CD8-positive, alpha-beta memory T cell (primary cell): ENCODE results near the gene COPS6. TPM values are rescaled to one million over a fixed set of nuclear protein-coding genes. Genes with fewer than 3 reads are reported as not detected.
A peak's percentile ranks its signal among the peaks of the same experiment; 100 is the strongest.

Experiments
- CTCF ChIA-PET: fragments of 350-600 bp; sonication (Branson Sonifier 250); formaldehyde crosslinking; loops from one replicate; lab custom pipeline; 2021; ENCODE audit warnings: antibody characterized with exemption; lab: Charles Lee
- POLR2A ChIA-PET: fragments of 350-600 bp; sonication (Branson Sonifier 250); formaldehyde crosslinking; loops from one replicate; lab custom pipeline; 2021; ENCODE audit warnings: antibody characterized with exemption; lab: Charles Lee
- DNase-seq, 5 donors: peaks; one replicate each; pipeline versions ENCODE4 v3.0.0 to v3.0.0-alpha.2; 2020 to 2022; ENCODE audit warnings: mixed read lengths in 1 of 5
- H3K27ac ChIP-seq: one replicate; pipeline ENCODE4 v1.7.0; 2013; ENCODE audit warnings: low read depth, mild to moderate bottlenecking, low read length, moderate library complexity
- H3K27me3 ChIP-seq: 2 replicates; pipeline ENCODE4 v1.7.0; 2013; ENCODE audit warnings: low read length, mild to moderate bottlenecking; ENCODE audit not compliant: insufficient read depth, poor library complexity, severe bottlenecking
- H3K36me3 ChIP-seq: 2 replicates; pipeline ENCODE4 v1.7.0; 2013; ENCODE audit warnings: mild to moderate bottlenecking, low read length, moderate library complexity; ENCODE audit not compliant: insufficient read depth
- H3K4me1 ChIP-seq: 2 replicates; pipeline ENCODE4 v1.7.0; 2013; ENCODE audit warnings: mild to moderate bottlenecking, low read length, moderate library complexity; ENCODE audit not compliant: insufficient read depth
- H3K4me3 ChIP-seq: 2 replicates; pipeline ENCODE4 v1.7.0; 2013; ENCODE audit warnings: mild to moderate bottlenecking, low read length
- H3K9me3 ChIP-seq: 2 replicates; pipeline ENCODE4 v1.7.0; 2013; ENCODE audit warnings: mild to moderate bottlenecking, low read length
- H3K27ac Mint-ChIP-seq, 8 donors: one replicate each; pipeline ENCODE4 v1.8.0; 2020 to 2021; ENCODE audit warnings: mixed read lengths in 8 of 8, mild to moderate bottlenecking in 6 of 8, inconsistent platforms in 3 of 8, moderate library complexity in 3 of 8
- H3K27me3 Mint-ChIP-seq, 2 donors: one replicate each; pipeline ENCODE4 v1.8.0; 2020 to 2021; ENCODE audit warnings: mixed read lengths in 2 of 2, mild to moderate bottlenecking in 1 of 2, moderate library complexity in 1 of 2
- H3K36me3 Mint-ChIP-seq, 3 donors: one replicate each; pipeline ENCODE4 v1.8.0; 2020 to 2021; ENCODE audit warnings: mixed read lengths in 3 of 3, inconsistent platforms in 1 of 3, mild to moderate bottlenecking in 1 of 3
- H3K4me1 Mint-ChIP-seq, 3 donors: one replicate each; pipeline ENCODE4 v1.8.0; 2020 to 2021; ENCODE audit warnings: mixed read lengths in 3 of 3, inconsistent platforms in 1 of 3, mild to moderate bottlenecking in 1 of 3
- H3K4me3 Mint-ChIP-seq, 7 donors: one replicate each; pipeline ENCODE4 v1.8.0; 2020 to 2021; ENCODE audit warnings: mixed read lengths in 7 of 7, mild to moderate bottlenecking in 6 of 7, moderate library complexity in 4 of 7, inconsistent platforms in 2 of 7
- H3K9me3 Mint-ChIP-seq, 5 donors: one replicate each; pipeline ENCODE4 v1.8.0; 2020 to 2022; ENCODE audit warnings: mixed read lengths in 5 of 5, mild to moderate bottlenecking in 3 of 5, moderate library complexity in 2 of 5, inconsistent platforms in 1 of 5
- polyA plus RNA-seq: library from polyadenylated mRNA; unstranded; fragments of 300-500 nt; fragmentation: Illumina TruSeq; gene quantifications from one replicate; pipeline ENCODE4 v1.2.3, GENCODE V29; 2021
- total RNA-seq, 2 experiments: library from RNA; stranded (reverse); gene quantifications; one replicate each; pipeline ENCODE4 v1.2.3, GENCODE V29; 2021

The COPS6 gene
- total and polyA plus RNA-seq, 3 experiments from 2014 or later, result 110 to 144 (median 111) TPM

DNA sequence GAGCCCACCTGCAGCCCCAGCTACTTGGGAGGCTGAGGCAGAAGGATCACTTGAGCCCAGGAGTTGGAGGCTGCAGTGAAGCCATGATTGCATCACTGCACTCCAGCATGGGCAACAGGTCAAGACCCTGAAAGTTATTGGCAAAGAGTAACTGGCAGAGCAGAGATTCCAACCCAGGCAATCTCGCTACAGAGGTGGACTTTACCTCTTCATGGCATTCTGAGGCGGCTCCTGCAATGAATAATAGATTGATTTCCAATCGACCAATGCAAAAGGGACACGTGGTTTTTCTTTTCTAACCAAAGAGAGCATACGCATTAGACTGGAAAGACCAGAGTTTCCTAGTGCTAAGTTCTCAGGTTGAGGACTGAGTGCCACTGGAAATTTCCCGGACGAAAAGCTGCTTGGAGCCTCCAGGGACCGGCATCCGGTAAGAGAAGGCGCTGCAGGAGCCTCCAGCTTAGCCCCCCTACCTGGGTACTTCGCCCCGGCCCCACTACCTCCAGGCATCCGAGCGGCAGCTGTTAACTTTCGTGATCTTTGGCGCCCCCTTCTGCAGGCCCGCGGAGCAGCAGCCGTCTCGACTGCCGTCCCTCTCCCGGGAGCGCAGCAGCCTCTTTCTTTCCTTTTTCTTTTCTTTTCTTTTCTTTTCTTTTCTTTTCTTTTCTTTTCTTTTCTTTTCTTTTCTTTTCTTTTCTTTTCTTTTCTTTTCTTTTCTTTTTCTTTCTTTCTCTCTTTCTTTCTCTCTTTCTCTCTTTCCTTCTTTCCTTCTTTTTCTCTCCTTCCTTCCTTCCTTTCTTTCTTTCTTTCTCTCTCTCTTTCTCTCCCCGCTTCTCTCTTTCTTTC is 42.1 kb downstream of the COPS6 start:
- H3K4me1 Mint-ChIP-seq, result peaks cover 21 to 39% (median 23%) of the 10 kb centered on the region in 3 donors
- H3K36me3 ChIP-seq, result no peaks in the 10 kb centered on the region
- peak; percentile 72 to 85 (median 81) for DNase-seq
- ChIA-PET POLR2A (interaction anchor here (0.5 to 1.3 kb wide), 6 partner anchors 11 to 403 kb away, joined by 3 to 8 read pairs (median 4); partner anchors contain the start of genes GPC2 and STAG3), CTCF (interaction anchor here (0.5 to 7.9 kb wide), 33 partner anchors 7 to 1147 kb away, joined by 3 to 88 read pairs (median 4); partner anchors contain the start of genes AP4M1, CNPY4, GPC2 and LAMTOR4)
- peaks cover 20% of the 10 kb centered on the region for H3K4me1 ChIP-seq
- peaks cover 0 to 2% of the 10 kb centered on the region in 2 donors for H3K27me3 Mint-ChIP-seq
- H3K4me3 Mint-ChIP-seq, result peak overlapping the region in 2 of 7 donors; percentile 56 to 69
- no peaks in the 10 kb centered on the region for H3K9me3 Mint-ChIP-seq
- H3K27ac Mint-ChIP-seq, result peak overlapping the region in 2 of 8 donors; percentile 60 to 75
- no peak overlapping the region for H3K27ac ChIP-seq
- H3K36me3 Mint-ChIP-seq, result peaks cover 0 to 10% (median 0%) of the 10 kb centered on the region in 3 donors
- no peaks in the 10 kb centered on the region for H3K9me3 ChIP-seq
- H3K4me3 ChIP-seq, result peak overlapping the region; percentile 23
- no peaks in the 10 kb centered on the region for H3K27me3 ChIP-seq

- POLR2A ChIA-PET, result interaction anchor here (0.5 kb wide), 1 partner anchor 477 kb away, joined by 7 read pairs; no protein-coding TSS in a partner anchor
- H3K4me3 ChIP-seq, result no peak overlapping the region
- H3K9me3 ChIP-seq, result no peaks in the 10 kb centered on the region
- Mint-ChIP-seq H3K27me3 (no peaks in the 10 kb centered on the region), H3K4me1 (peaks cover 13 to 27% (median 17%) of the 10 kb centered on the region in 3 donors), H3K9me3 (no peaks in the 10 kb centered on the region), H3K27ac (peak overlapping the region in 2 of 8 donors; percentile 23 to 50), H3K36me3 (peaks cover 0 to under 1% (median 0%) of the 10 kb centered on the region in 3 donors), H3K4me3 (peak overlapping the region in 1 of 7 donors; percentile 29)
- no peak overlapping the region for H3K27ac ChIP-seq
- CTCF ChIA-PET, result interaction anchor here (0.9 to 7.9 kb wide), 24 partner anchors 8 to 280 kb away, joined by 3 to 88 read pairs (median 5); partner anchors contain the start of genes COPS6, GAL3ST4, GPC2 and LAMTOR4
- peaks cover 20% of the 10 kb centered on the region for H3K4me1 ChIP-seq
- no peak for DNase-seq
- H3K27me3 ChIP-seq, result no peaks in the 10 kb centered on the region
- no peaks in the 10 kb centered on the region for H3K36me3 ChIP-seq
These were observed 43.4 kb downstream of the COPS6 start for GRCh38 chr7:100132126-100132525.

GRCh38 chr7:100132697-100133151 is 44.0 kb downstream of the COPS6 start:
- Mint-ChIP-seq H3K27ac (peak overlapping the region in 3 of 8 donors; percentile 25 to 51 (median 50)), H3K36me3 (no peaks in the 10 kb centered on the region), H3K4me3 (peak overlapping the region in 2 of 7 donors; percentile 10 to 29), H3K9me3 (no peaks in the 10 kb centered on the region), H3K4me1 (peaks cover 13 to 25% (median 17%) of the 10 kb centered on the region in 3 donors), H3K27me3 (no peaks in the 10 kb centered on the region)
- Histone ChIP-seq H3K4me3 (no peak overlapping the region), H3K27me3 (no peaks in the 10 kb centered on the region), H3K9me3 (no peaks in the 10 kb centered on the region), H3K36me3 (no peaks in the 10 kb centered on the region), H3K27ac (no peak overlapping the region), H3K4me1 (peaks cover 19% of the 10 kb centered on the region)
- ChIA-PET CTCF (interaction anchor here (0.6 to 7.9 kb wide), 35 partner anchors 9 to 314 kb away, joined by 3 to 88 read pairs (median 5); partner anchors contain the start of genes AP4M1, COPS6, GAL3ST4 and GPC2), POLR2A (interaction anchor here (0.5 kb wide), 2 partner anchors 476 to 670 kb away, joined by 3 to 7 read pairs; no protein-coding TSS in a partner anchor)
- DNase-seq, result peak; percentile 34 to 73 (median 46)

DNA sequence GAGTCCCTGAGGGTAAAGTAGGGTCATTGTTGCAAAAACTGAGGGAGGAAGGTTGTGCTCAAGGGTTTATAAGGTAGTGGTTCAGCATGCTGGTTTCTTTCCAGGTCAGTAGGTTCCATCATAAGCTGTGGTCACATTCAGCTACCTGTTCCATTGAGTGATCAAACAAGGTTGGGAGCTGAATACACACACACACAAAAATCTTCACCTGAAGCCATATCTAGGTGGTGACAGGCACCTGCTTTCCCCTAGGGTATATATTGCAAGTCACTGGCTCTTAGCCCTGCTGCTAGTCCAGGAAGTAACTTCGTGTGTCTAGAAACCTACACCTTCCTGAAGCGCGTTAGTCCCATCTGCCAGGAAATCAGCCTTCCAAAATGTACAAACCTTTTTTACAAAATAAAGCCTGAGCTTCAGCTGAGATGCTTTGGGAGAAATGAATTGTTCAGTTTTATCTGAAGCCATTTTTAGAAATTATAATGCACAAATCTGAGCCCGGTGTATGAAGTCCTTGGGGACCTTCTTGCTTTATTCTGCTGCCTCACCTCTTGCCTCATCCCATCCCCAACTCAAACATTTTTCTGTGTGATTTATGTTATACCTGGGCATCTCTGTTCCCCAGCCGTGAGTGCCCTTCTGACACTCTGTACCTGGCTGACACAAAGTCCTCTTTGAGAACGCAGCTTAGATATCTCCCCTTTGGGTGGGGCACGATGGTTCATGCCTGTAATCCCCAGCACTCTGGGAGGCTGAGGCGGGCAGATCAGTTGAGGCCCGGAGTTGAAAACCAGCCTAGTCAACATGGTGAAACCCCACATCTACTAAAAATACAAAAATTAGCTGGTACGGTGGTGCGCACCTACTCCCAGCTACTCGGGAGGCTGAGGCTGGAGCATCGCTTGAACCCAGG is 49.3 kb downstream of the COPS6 start:
- Mint-ChIP-seq H3K4me3 (no peak overlapping the region), H3K9me3 (no peaks in the 10 kb centered on the region), H3K27me3 (peaks cover 0 to 11% of the 10 kb centered on the region in 2 donors), H3K27ac (peak overlapping the region in 1 of 8 donors; percentile 47), H3K36me3 (peaks cover 0 to 2% (median 0%) of the 10 kb centered on the region in 3 donors), H3K4me1 (peaks cover 0 to 4% (median 0%) of the 10 kb centered on the region in 3 donors)
- H3K4me3 ChIP-seq, result no peak overlapping the region
- H3K36me3 ChIP-seq, result no peaks in the 10 kb centered on the region
- CTCF ChIA-PET, result interaction anchor here (0.8 to 1.4 kb wide), 3 partner anchors 9 to 79 kb away, joined by 3 to 8 read pairs (median 3); no protein-coding TSS in a partner anchor
- POLR2A ChIA-PET, result no interaction called here
- no peaks in the 10 kb centered on the region for H3K27me3 ChIP-seq
- no peaks in the 10 kb centered on the region for H3K9me3 ChIP-seq
- no peak overlapping the region for H3K27ac ChIP-seq
- H3K4me1 ChIP-seq, result no peaks in the 10 kb centered on the region
- DNase-seq, result no peak

GRCh38 chr7:100141555-100141949 is 52.8 kb downstream of the COPS6 start:
- H3K4me3 Mint-ChIP-seq, result no peak overlapping the region
- CTCF ChIA-PET, result interaction anchor here (1.6 kb wide), 1 partner anchor 15 kb away, joined by 6 read pairs; no protein-coding TSS in a partner anchor
- H3K36me3 Mint-ChIP-seq, result peaks cover 0 to 2% (median 0%) of the 10 kb centered on the region in 3 donors
- H3K27me3 ChIP-seq, result no peaks in the 10 kb centered on the region
- no peak for DNase-seq
- peak overlapping the region in 1 of 8 donors; percentile 63 for H3K27ac Mint-ChIP-seq
- no peaks in the 10 kb centered on the region for H3K9me3 Mint-ChIP-seq
- H3K4me1 Mint-ChIP-seq, result peaks cover 0 to 4% (median 4%) of the 10 kb centered on the region in 3 donors
- H3K4me1 ChIP-seq, result no peaks in the 10 kb centered on the region
- H3K27me3 Mint-ChIP-seq, result peaks cover 0 to 11% of the 10 kb centered on the region in 2 donors
- no peak overlapping the region for H3K27ac ChIP-seq
- POLR2A ChIA-PET, result no interaction called here
- no peaks in the 10 kb centered on the region for H3K9me3 ChIP-seq
- no peaks in the 10 kb centered on the region for H3K36me3 ChIP-seq
- H3K4me3 ChIP-seq, result no peak overlapping the region

Other genes with a start within 250 kb of the COPS6 start
- gene OR2AE1, start 211.9 kb upstream of the COPS6 start, total RNA-seq, result under 1 TPM in 1 of 2 experiments, not detected in 1; 0.26 TPM
- gene OR2AE1, start 211.9 kb upstream of the COPS6 start, polyA plus RNA-seq, result not detected
- 10 to 100 TPM; 30.0 to 31.0 TPM for gene TRIM4, start 169.4 kb upstream of the COPS6 start, total RNA-seq
- 25.8 TPM for gene TRIM4, start 169.4 kb upstream of the COPS6 start, polyA plus RNA-seq
- gene GJC3, start 159.3 kb upstream of the COPS6 start, total RNA-seq, result under 1 TPM in 1 of 2 experiments, not detected in 1; 0.20 TPM
- gene GJC3, start 159.3 kb upstream of the COPS6 start, polyA plus RNA-seq, result not detected
- gene AZGP1, start 112.9 kb upstream of the COPS6 start, total RNA-seq, result not detected
- gene AZGP1, start 112.9 kb upstream of the COPS6 start, polyA plus RNA-seq, result not detected
- gene ZKSCAN1, start 73.4 kb upstream of the COPS6 start, total RNA-seq, result 10 to 100 TPM; 48.4 to 53.4 TPM
- 57.9 TPM for gene ZKSCAN1, start 73.4 kb upstream of the COPS6 start, polyA plus RNA-seq
- gene ZSCAN21, start 39.2 kb upstream of the COPS6 start, total RNA-seq, result 10 to 100 TPM; 10.7 to 11.3 TPM
- 8.2 TPM for gene ZSCAN21, start 39.2 kb upstream of the COPS6 start, polyA plus RNA-seq
- gene ZNF3, start 7.2 kb upstream of the COPS6 start, total RNA-seq, result 10 to 100 TPM; 26.8 to 27.9 TPM
- gene ZNF3, start 7.2 kb upstream of the COPS6 start, polyA plus RNA-seq, result 29.8 TPM
- 100 to 1,000 TPM; 440 to 452 TPM for gene MCM7, start 12.4 kb downstream of the COPS6 start, total RNA-seq
- gene MCM7, start 12.4 kb downstream of the COPS6 start, polyA plus RNA-seq, result 28.9 TPM
- gene AP4M1, start 12.7 kb downstream of the COPS6 start, total RNA-seq, result 10 to 100 TPM; 13.8 to 17.3 TPM
- gene AP4M1, start 12.7 kb downstream of the COPS6 start, polyA plus RNA-seq, result 5.2 TPM
- gene TAF6, start 30.4 kb downstream of the COPS6 start, total RNA-seq, result 10 to 100 TPM; 75.7 to 82.3 TPM
- 39.8 TPM for gene TAF6, start 30.4 kb downstream of the COPS6 start, polyA plus RNA-seq
- 10 to 100 TPM; 18.9 to 19.0 TPM for gene CNPY4, start 30.7 kb downstream of the COPS6 start, total RNA-seq
- 24.1 TPM for gene CNPY4, start 30.7 kb downstream of the COPS6 start, polyA plus RNA-seq
- gene MBLAC1, start 38.0 kb downstream of the COPS6 start, total RNA-seq, result 1 to 10 TPM; 4.4 TPM
- gene MBLAC1, start 38.0 kb downstream of the COPS6 start, polyA plus RNA-seq, result 2.3 TPM
- 100 to 1,000 TPM; 125 to 130 TPM for gene LAMTOR4, start 59.9 kb downstream of the COPS6 start, total RNA-seq
- gene LAMTOR4, start 59.9 kb downstream of the COPS6 start, polyA plus RNA-seq, result 386 TPM
- 10 to 100 TPM; 30.5 to 33.2 TPM for gene TRAPPC14, start 69.8 kb downstream of the COPS6 start, total RNA-seq
- 3.4 TPM for gene TRAPPC14, start 69.8 kb downstream of the COPS6 start, polyA plus RNA-seq
- gene GAL3ST4, start 79.6 kb downstream of the COPS6 start, total RNA-seq, result 1 to 10 TPM; 1.0 to 1.6 TPM
- gene GAL3ST4, start 79.6 kb downstream of the COPS6 start, polyA plus RNA-seq, result 0.52 TPM
- gene GPC2, start 88.4 kb downstream of the COPS6 start, total RNA-seq, result 1 to 10 TPM; 1.6 to 2.1 TPM
- gene GPC2, start 88.4 kb downstream of the COPS6 start, polyA plus RNA-seq, result not detected
- gene STAG3, start 88.9 kb downstream of the COPS6 start, total RNA-seq, result 1 to 10 TPM; 5.0 to 5.1 TPM
- 1.5 TPM for gene STAG3, start 88.9 kb downstream of the COPS6 start, polyA plus RNA-seq
- gene PVRIG, start 131.0 kb downstream of the COPS6 start, total RNA-seq, result 10 to 100 TPM; 23.9 to 24.5 TPM
- gene PVRIG, start 131.0 kb downstream of the COPS6 start, polyA plus RNA-seq, result 131 TPM
- not detected for gene SPDYE3, start 218.7 kb downstream of the COPS6 start, total RNA-seq
- gene SPDYE3, start 218.7 kb downstream of the COPS6 start, polyA plus RNA-seq, result 9.8 TPM